Breast epithelium (tissue), 3 donors: ENCODE results near the gene HELZ2.

Experiments
- CTCF ChIP-seq, 3 donors: fragments of 450-650 bp; IDR thresholded peaks; one replicate each; pipeline ENCODE4 v1.5.1; 2016 to 2017; ENCODE audit warnings: antibody characterized with exemption in 3 of 3, mild to moderate bottlenecking in 3 of 3, moderate library complexity in 3 of 3
- POLR2A ChIP-seq: fragments of 450-650 bp; IDR thresholded peaks from one replicate; pipeline ENCODE4 v1.6.1; 2016; ENCODE audit warnings: antibody characterized with exemption, mild to moderate bottlenecking, moderate library complexity

GRCh38 chr20:63546956-63547724 lies 26.9 kb downstream of the HELZ2 start:
- TF ChIP-seq POLR2A (no peak), CTCF (IDR thresholded peaks at IDR 0.05) (no peak)
